Spleen (tissue), 11 donors: ENCODE results near the gene ORC4. TPM values are rescaled to one million over a fixed set of nuclear protein-coding genes. Genes with fewer than 3 reads are reported as not detected.

Experiments used
- DNase-seq: peaks from one replicate; pipeline ENCODE4 v3.0.0-alpha.2; 2020
- H3K27ac ChIP-seq, 8 donors: fragments of 200-600 bp; sonication (generic) in 7 of 8; 1 replicate in 4 of 8; 2 replicates in 4 of 8; pipeline versions ENCODE4 v1.5.0 to v1.8.0; 2016 to 2021; ENCODE audit warnings: inconsistent platforms in 4 of 8, mild to moderate bottlenecking in 4 of 8, moderate library complexity in 1 of 8
- H3K27me3 ChIP-seq, 7 donors: fragments of 200-600 bp; sonication (generic) in 6 of 7; replicated peaks in 1 of 7; 1 replicate in 4 of 7; 2 replicates in 3 of 7; pipeline versions ENCODE4 v1.5.0 to v1.8.0; 2016 to 2021; ENCODE audit warnings: inconsistent platforms in 3 of 7, mild to moderate bottlenecking in 1 of 7
- H3K36me3 ChIP-seq, 6 donors: fragments of 200-600 bp; sonication (generic) in 5 of 6; 1 replicate in 4 of 6; 2 replicates in 2 of 6; pipeline versions ENCODE4 v1.5.0 to v1.8.0; 2016 to 2021; ENCODE audit warnings: inconsistent platforms in 2 of 6
- H3K4me1 ChIP-seq, 6 donors: fragments of 200-600 bp; sonication (generic) in 5 of 6; 1 replicate in 3 of 6; 2 replicates in 3 of 6; pipeline versions ENCODE4 v1.5.0 to v1.8.0; 2016 to 2021; ENCODE audit warnings: inconsistent platforms in 3 of 6
- H3K4me3 ChIP-seq, 8 donors: fragments of 200-600 bp; sonication (generic) in 7 of 8; 1 replicate in 4 of 8; 2 replicates in 4 of 8; pipeline versions ENCODE4 v1.5.0 to v1.8.0; 2016 to 2021; ENCODE audit warnings: inconsistent platforms in 4 of 8, mild to moderate bottlenecking in 4 of 8, moderate library complexity in 2 of 8
- H3K9me3 ChIP-seq, 8 donors: fragments of 200-600 bp; sonication (generic) in 7 of 8; 1 replicate in 4 of 8; 2 replicates in 4 of 8; pipeline versions ENCODE4 v1.5.0 to v1.8.0; 2016 to 2021; ENCODE audit warnings: inconsistent platforms in 4 of 8
- CTCF ChIP-seq, 11 experiments: fragments of 200-600 bp in 7 of 11; fragments of 450-650 bp in 4 of 11; sonication (generic) in 4 of 11; IDR thresholded peaks in 8 of 11; conservative IDR thresholded peaks in 3 of 11; 1 replicate in 7 of 11; 2 replicates in 4 of 11; pipeline versions ENCODE4 v1.4.0 to v1.8.0; 2016 to 2021; ENCODE audit warnings: antibody characterized with exemption in 11 of 11, inconsistent platforms in 4 of 11, mild to moderate bottlenecking in 1 of 11
- POLR2A ChIP-seq, 3 donors: fragments of 450-650 bp; IDR thresholded peaks; one replicate each; pipeline ENCODE4 v1.5.1; 2017; ENCODE audit warnings: antibody characterized with exemption in 3 of 3, mild to moderate bottlenecking in 1 of 3
- POLR2AphosphoS5 ChIP-seq, 3 donors: sonication (generic); formaldehyde crosslinking; IDR thresholded peaks; one replicate each; pipeline ENCODE4 v1.5.1; 2017; ENCODE audit warnings: antibody characterized with exemption in 3 of 3
- WGBS, 5 donors: extraction: QIAGEN DNeasy Blood & Tissue Kit in 3 of 5; methylation state at CpG; one replicate each; pipeline versions ENCODE4 v1.1.5 to v1.1.7; 2013 to 2018; 5-methylcytosine and 5-hydroxymethylcytosine counted together
- intact Hi-C: fragments of 100-400 bp; cut with DNase I; formaldehyde crosslinking; loops from one replicate; pipeline ENCODE4 v1.15.0; 2023; ENCODE audit warnings: low total_unique reads
- polyA plus RNA-seq, 3 donors: library from polyadenylated mRNA; stranded (reverse); fragments of 200-250 nt; gene quantifications; one replicate each; pipeline ENCODE4 v1.2.1, GENCODE V29; 2013
- total RNA-seq, 7 donors: library from RNA; depleted of rRNA in 3 of 7; stranded (reverse); fragments of >200 nt in 3 of 7; fragmentation: NEBNext Ultra II Directional in 4 of 7; extraction: Animal tissue kit (Norgen Biotek cat#: 25700) in 4 of 7; gene quantifications; one replicate each; pipeline versions ENCODE4 v1.1.0 to v1.2.1, GENCODE V29; 2016 to 2021
- donor health status: healthy with polysubstance abuse.
- donor health status: DM: no; HTN: no; CAD: no; lungs with moderate emphysema.
- donor health status: DM: no; HTN: no; CAD: no.
- donor health status: Bipolar disorder and iron deficiency.
- donor health status: healthy.
- donor health status: DM: no; HTN: no; CAD: no.
- donor health status: DM: yes; HTN: yes; CAD: no.

ORC4 gene
- total and polyA plus RNA-seq, 10 donors: 7.3 to 72.6 (median 38.2) TPM

- WGBS, 5 donors: 86 to 92% (median 91%) methylated on average over 4 of the region's 4 CpGs
- Histone ChIP-seq H3K27ac (no peak overlapping the region), H3K4me3 (no peak overlapping the region), H3K9me3 (no peaks in the 10 kb centered on the region), H3K4me1 (peaks cover 0 to 9% (median 0%) of the 10 kb centered on the region in 6 donors), H3K27me3 (no peaks in the 10 kb centered on the region), H3K36me3 (no peaks in the 10 kb centered on the region)
- TF ChIP-seq CTCF (IDR thresholded peaks at IDR 0.05 in 8 of 11, conservative IDR thresholded peaks at IDR 0.05 in 3 of 11): no peak
- no peak for TF ChIP-seq POLR2A (IDR thresholded peaks at IDR 0.05)
- no peak for DNase-seq
- intact Hi-C loops: no loop called here
These were observed 11.7 kb upstream of the ORC4 start for GRCh38 chr2:148032215-148032614.

- no peaks in the 10 kb centered on the region for H3K27me3 ChIP-seq
- H3K36me3 ChIP-seq: no peaks in the 10 kb centered on the region
- no peak for DNase-seq
- no peak overlapping the region for H3K4me3 ChIP-seq
- no peaks in the 10 kb centered on the region for H3K9me3 ChIP-seq
- TF ChIP-seq POLR2A (IDR thresholded peaks at IDR 0.05): no peak
- no peak for TF ChIP-seq POLR2AphosphoS5 (IDR thresholded peaks at IDR 0.05)
- TF ChIP-seq CTCF (IDR thresholded peaks at IDR 0.05 in 8 of 11, conservative IDR thresholded peaks at IDR 0.05 in 3 of 11): no peak
- no peak overlapping the region for H3K27ac ChIP-seq
- peaks cover 0 to 16% (median 0%) of the 10 kb centered on the region in 6 donors for H3K4me1 ChIP-seq
- intact Hi-C loops: no loop called here
These were observed 10.6 kb upstream of the ORC4 start for GRCh38 chr2:148031152-148031551.

- Histone ChIP-seq H3K27ac (no peak overlapping the region), H3K36me3 (peaks cover 0 to 7% (median 0%) of the 10 kb centered on the region in 6 donors), H3K9me3 (no peaks in the 10 kb centered on the region), H3K27me3 (no peaks in the 10 kb centered on the region), H3K4me3 (no peak overlapping the region), H3K4me1 (peaks cover 6 to 36% (median 11%) of the 10 kb centered on the region in 6 donors)
- TF ChIP-seq POLR2AphosphoS5 (IDR thresholded peaks at IDR 0.05) (no peak), CTCF (IDR thresholded peaks at IDR 0.05 in 8 of 11, conservative IDR thresholded peaks at IDR 0.05 in 3 of 11) (no peak), POLR2A (IDR thresholded peaks at IDR 0.05) (no peak)
- intact Hi-C loops: no loop called here
- WGBS, 5 donors: 82 to 98% (median 95%) methylated on average over 1 of the region's 1 CpG
- no peak for DNase-seq
These were observed 8.2 kb upstream of the ORC4 start for GRCh38 chr2:148028781-148029180.

- no peak for DNase-seq
- no peak overlapping the region for H3K27ac ChIP-seq
- no peak for TF ChIP-seq POLR2AphosphoS5 (IDR thresholded peaks at IDR 0.05)
- H3K4me3 ChIP-seq: no peak overlapping the region
- H3K27me3 ChIP-seq: no peaks in the 10 kb centered on the region
- intact Hi-C loops: no loop called here
- H3K36me3 ChIP-seq: peaks cover 0 to 7% (median 0%) of the 10 kb centered on the region in 6 donors
- H3K9me3 ChIP-seq: no peaks in the 10 kb centered on the region
- WGBS, 5 donors: 91 to 100% (median 97%) methylated on average over 1 of the region's 1 CpG
- peaks cover 16 to 46% (median 21%) of the 10 kb centered on the region in 6 donors for H3K4me1 ChIP-seq
These were observed 7.3 kb upstream of the ORC4 start for GRCh38 chr2:148027822-148028221.

- Histone ChIP-seq H3K36me3 (peaks cover 0 to 7% (median 0%) of the 10 kb centered on the region in 6 donors), H3K27ac (no peak overlapping the region), H3K4me1 (peaks cover 24 to 58% (median 31%) of the 10 kb centered on the region in 6 donors), H3K27me3 (no peaks in the 10 kb centered on the region), H3K4me3 (no peak overlapping the region), H3K9me3 (no peaks in the 10 kb centered on the region)
- TF ChIP-seq POLR2AphosphoS5 (IDR thresholded peaks at IDR 0.05) (no peak), POLR2A (IDR thresholded peaks at IDR 0.05) (no peak), CTCF (IDR thresholded peaks at IDR 0.05 in 8 of 11, conservative IDR thresholded peaks at IDR 0.05 in 3 of 11) (no peak)
- intact Hi-C loops: no loop called here
- WGBS, 5 donors: 94 to 100% (median 96%) methylated on average over 2 of the region's 2 CpGs
- DNase-seq: no peak
These were observed 6.0 kb upstream of the ORC4 start for GRCh38 chr2:148026573-148026972.
